CD4-positive, alpha-beta T cell (primary cell): ENCODE data around the gene EDAR. TPM values are rescaled to one million over a fixed set of nuclear protein-coding genes. Genes with fewer than 3 reads are reported as not detected.
A peak's percentile ranks its signal among the peaks of the same experiment; 100 is the strongest.

Experiments
- ATAC-seq: fragments of 200-7000 bp; cut with Tn5 transposase; one replicate; pipeline ENCODE4 v1.10.0; 2022; ENCODE audit warnings: mild to moderate bottlenecking; ENCODE audit not compliant: poor library complexity
- CTCF ChIA-PET: fragments of 350-600 bp; sonication (Branson Sonifier 250); formaldehyde crosslinking; loops from one replicate; lab custom pipeline; 2021; ENCODE audit warnings: antibody characterized with exemption, inconsistent platforms; lab: Charles Lee
- POLR2A ChIA-PET: fragments of 350-600 bp; sonication (Branson Sonifier 250); formaldehyde crosslinking; loops from one replicate; lab custom pipeline; 2021; ENCODE audit warnings: antibody characterized with exemption, inconsistent platforms; lab: Charles Lee
- DNase-seq, 14 experiments: peaks; one replicate each; pipeline ENCODE4 v3.0.0-alpha.2; 2013 to 2020; ENCODE audit warnings: mixed read lengths in 2 of 14
- H3K27ac ChIP-seq, 2 donors: one replicate each; pipeline versions ENCODE4 v1.5.1 to v1.7.0; 2013; ENCODE audit warnings: low read length in 2 of 2, low read depth in 1 of 2, mild to moderate bottlenecking in 1 of 2
- H3K27me3 ChIP-seq, 2 experiments: 1 replicate in 1 of 2; 2 replicates in 1 of 2; pipeline versions ENCODE4 v1.6.1 to v1.7.0; 2013; ENCODE audit warnings: low read length in 2 of 2, control low read depth in 1 of 2, mild to moderate bottlenecking in 1 of 2, moderate library complexity in 1 of 2; ENCODE audit not compliant: insufficient read depth in 2 of 2, control insufficient read depth in 1 of 2
- H3K36me3 ChIP-seq: one replicate; pipeline ENCODE4 v1.6.1; 2013; ENCODE audit warnings: low read length, control low read depth; ENCODE audit not compliant: insufficient read depth
- H3K4me1 ChIP-seq: one replicate; pipeline ENCODE4 v1.6.1; 2013; ENCODE audit warnings: low read length, control low read depth; ENCODE audit not compliant: insufficient read depth
- H3K4me3 ChIP-seq: one replicate; pipeline ENCODE4 v1.5.1; 2013; ENCODE audit warnings: mild to moderate bottlenecking, low read length, moderate library complexity
- H3K9me3 ChIP-seq, 2 experiments: 1 replicate in 1 of 2; 2 replicates in 1 of 2; pipeline versions ENCODE4 v1.6.1 to v1.7.0; 2013; ENCODE audit warnings: low read length in 2 of 2, mild to moderate bottlenecking in 2 of 2, control low read depth in 1 of 2, moderate library complexity in 1 of 2; ENCODE audit not compliant: control insufficient read depth in 1 of 2, insufficient read depth in 1 of 2
- H3K27ac Mint-ChIP-seq: one replicate; pipeline ENCODE4 v1.8.0; 2020; ENCODE audit warnings: mixed read lengths
- H3K27me3 Mint-ChIP-seq: one replicate; pipeline ENCODE4 v1.8.0; 2021; ENCODE audit warnings: mixed read lengths
- H3K36me3 Mint-ChIP-seq: one replicate; pipeline ENCODE4 v1.8.0; 2021; ENCODE audit warnings: low read depth, mixed read lengths
- H3K4me1 Mint-ChIP-seq: one replicate; pipeline ENCODE4 v1.8.0; 2021; ENCODE audit warnings: low read depth, mixed read lengths
- H3K4me3 Mint-ChIP-seq: one replicate; pipeline ENCODE4 v1.8.0; 2020; ENCODE audit warnings: mild to moderate bottlenecking, mixed read lengths
- H3K9me3 Mint-ChIP-seq: one replicate; pipeline ENCODE4 v1.8.0; 2020; ENCODE audit warnings: mixed read lengths
- CTCF ChIP-seq: fragments of 200-600 bp; IDR thresholded peaks from one replicate; pipeline ENCODE4 v1.8.0; 2022; ENCODE audit warnings: antibody characterized with exemption, mild to moderate bottlenecking
- intact Hi-C, 2 experiments: fragments of 100-400 bp; cut with DNase I in 1 of 2; cut with micrococcal nuclease in 1 of 2; formaldehyde crosslinking; loops; one replicate each; pipeline versions ENCODE4 v1.15.1 to v1.9.0; 2023 to 2025; cut with DNase I, micrococcal nuclease
- total RNA-seq, 174 experiments: library from RNA in 2 of 174; stranded (reverse) in 2 of 174; gene quantifications; one replicate each; pipeline ENCODE4 v1.2.3 and lab custom pipeline; 2021 to 2026

EDAR gene
- total RNA-seq, 2 experiments from 2014 or later, result 9.4 to 10.3 TPM

GRCh38 chr2:108920686-108921085 is 68.3 kb downstream of the EDAR start:
- Mint-ChIP-seq H3K27ac (no peak overlapping the region), H3K9me3 (no peaks in the 10 kb centered on the region), H3K36me3 (peaks cover 56% of the 10 kb centered on the region), H3K27me3 (no peaks in the 10 kb centered on the region), H3K4me3 (no peak overlapping the region), H3K4me1 (peaks cover 9% of the 10 kb centered on the region)
- no peak for TF ChIP-seq CTCF
- CTCF ChIA-PET, result no interaction called here
- Histone ChIP-seq H3K36me3 (no peaks in the 10 kb centered on the region), H3K27ac (no peak overlapping the region), H3K9me3 (no peaks in the 10 kb centered on the region), H3K4me1 (no peaks in the 10 kb centered on the region), H3K4me3 (no peak overlapping the region), H3K27me3 (no peaks in the 10 kb centered on the region)
- POLR2A ChIA-PET, result no interaction called here
- DNase-seq (no peak), ATAC-seq (no peak)
- intact Hi-C loops, result no loop called here

- POLR2A ChIA-PET, result no interaction called here
- intact Hi-C loops, result no loop called here
These were observed 69.2 kb downstream of the EDAR start for GRCh38 chr2:108919571-108920373.

DNA sequence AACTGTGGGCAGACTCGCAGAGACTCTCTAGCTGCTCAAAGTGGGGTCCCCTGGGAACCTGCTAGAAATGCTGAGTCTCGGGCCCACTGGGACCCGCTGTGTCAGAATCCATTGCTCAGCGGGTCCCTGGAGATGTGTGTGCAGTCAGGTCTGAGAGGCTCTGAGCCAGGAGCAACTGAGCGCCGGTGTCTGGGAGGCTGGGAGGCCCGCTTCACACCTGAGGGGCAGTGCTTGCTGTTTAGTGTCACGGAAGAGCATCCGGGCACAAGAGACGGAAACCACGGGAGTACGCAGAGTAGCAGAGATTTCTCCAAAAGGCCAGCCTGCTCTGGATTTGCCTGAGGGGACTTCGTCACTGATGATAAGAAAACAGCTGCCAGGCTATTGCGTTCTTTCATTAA is 70.1 kb downstream of the EDAR start:
- Histone ChIP-seq H3K27ac (no peak overlapping the region), H3K36me3 (no peaks in the 10 kb centered on the region), H3K4me3 (no peak overlapping the region), H3K4me1 (no peaks in the 10 kb centered on the region), H3K27me3 (no peaks in the 10 kb centered on the region), H3K9me3 (no peaks in the 10 kb centered on the region)
- H3K36me3 Mint-ChIP-seq, result peaks cover 54% of the 10 kb centered on the region
- H3K4me1 Mint-ChIP-seq, result peaks cover 9% of the 10 kb centered on the region
- ChIA-PET POLR2A (no interaction called here), CTCF (no interaction called here)
- intact Hi-C loops, result no loop called here
- H3K27me3 Mint-ChIP-seq, result no peaks in the 10 kb centered on the region
- DNase-seq, result peak in 1 of 14 experiments; percentile 8
- TF ChIP-seq CTCF, result no peak
- H3K4me3 Mint-ChIP-seq, result no peak overlapping the region
- H3K9me3 Mint-ChIP-seq, result no peaks in the 10 kb centered on the region
- ATAC-seq, result no peak
- no peak overlapping the region for H3K27ac Mint-ChIP-seq

More at GRCh38 chr2:108919571-108920373, 69.2 kb downstream of the EDAR start:
- Mint-ChIP-seq H3K36me3 (peaks cover 55% of the 10 kb centered on the region), H3K4me1 (peaks cover 9% of the 10 kb centered on the region), H3K27me3 (no peaks in the 10 kb centered on the region), H3K9me3 (no peaks in the 10 kb centered on the region), H3K4me3 (no peak overlapping the region), H3K27ac (no peak overlapping the region)
- Histone ChIP-seq H3K4me1 (no peaks in the 10 kb centered on the region), H3K4me3 (no peak overlapping the region), H3K27ac (no peak overlapping the region), H3K36me3 (no peaks in the 10 kb centered on the region), H3K27me3 (no peaks in the 10 kb centered on the region), H3K9me3 (no peaks in the 10 kb centered on the region)
- DNase-seq, result peak in 1 of 14 experiments; percentile 15
- no peak for ATAC-seq
- CTCF ChIA-PET, result no interaction called here
- no peak for TF ChIP-seq CTCF
